HG02571 (cell line): ENCODE measurements around the gene ANO6.
"Not testable (repeated sequence)": the region's sequence is repeated elsewhere in the genome, so short reads cannot be mapped to it uniquely, and the experiment has no call there.

Experiments used
- ATAC-seq: cut with Tn5 transposase; IDR thresholded peaks from one replicate; pipeline ENCODE4 v1.9.1; 2021; ENCODE audit warnings: mild to moderate bottlenecking, moderate library complexity; ENCODE audit not compliant: unreplicated experiment

ANO6 gene, protein sequence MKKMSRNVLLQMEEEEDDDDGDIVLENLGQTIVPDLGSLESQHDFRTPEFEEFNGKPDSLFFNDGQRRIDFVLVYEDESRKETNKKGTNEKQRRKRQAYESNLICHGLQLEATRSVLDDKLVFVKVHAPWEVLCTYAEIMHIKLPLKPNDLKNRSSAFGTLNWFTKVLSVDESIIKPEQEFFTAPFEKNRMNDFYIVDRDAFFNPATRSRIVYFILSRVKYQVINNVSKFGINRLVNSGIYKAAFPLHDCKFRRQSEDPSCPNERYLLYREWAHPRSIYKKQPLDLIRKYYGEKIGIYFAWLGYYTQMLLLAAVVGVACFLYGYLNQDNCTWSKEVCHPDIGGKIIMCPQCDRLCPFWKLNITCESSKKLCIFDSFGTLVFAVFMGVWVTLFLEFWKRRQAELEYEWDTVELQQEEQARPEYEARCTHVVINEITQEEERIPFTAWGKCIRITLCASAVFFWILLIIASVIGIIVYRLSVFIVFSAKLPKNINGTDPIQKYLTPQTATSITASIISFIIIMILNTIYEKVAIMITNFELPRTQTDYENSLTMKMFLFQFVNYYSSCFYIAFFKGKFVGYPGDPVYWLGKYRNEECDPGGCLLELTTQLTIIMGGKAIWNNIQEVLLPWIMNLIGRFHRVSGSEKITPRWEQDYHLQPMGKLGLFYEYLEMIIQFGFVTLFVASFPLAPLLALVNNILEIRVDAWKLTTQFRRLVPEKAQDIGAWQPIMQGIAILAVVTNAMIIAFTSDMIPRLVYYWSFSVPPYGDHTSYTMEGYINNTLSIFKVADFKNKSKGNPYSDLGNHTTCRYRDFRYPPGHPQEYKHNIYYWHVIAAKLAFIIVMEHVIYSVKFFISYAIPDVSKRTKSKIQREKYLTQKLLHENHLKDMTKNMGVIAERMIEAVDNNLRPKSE

GRCh38 chr12:45215419-45216229, at the start of gene ANO6:
TSS of gene ANO6 (plus strand) at chr12:45216095. CDS start at chr12:45216322, 227 bp downstream.
- ATAC-seq: peak; percentile 78

GRCh38 chr12:45168976-45169375, 46.9 kb upstream of the ANO6 start:
- no peak for ATAC-seq

DNA sequence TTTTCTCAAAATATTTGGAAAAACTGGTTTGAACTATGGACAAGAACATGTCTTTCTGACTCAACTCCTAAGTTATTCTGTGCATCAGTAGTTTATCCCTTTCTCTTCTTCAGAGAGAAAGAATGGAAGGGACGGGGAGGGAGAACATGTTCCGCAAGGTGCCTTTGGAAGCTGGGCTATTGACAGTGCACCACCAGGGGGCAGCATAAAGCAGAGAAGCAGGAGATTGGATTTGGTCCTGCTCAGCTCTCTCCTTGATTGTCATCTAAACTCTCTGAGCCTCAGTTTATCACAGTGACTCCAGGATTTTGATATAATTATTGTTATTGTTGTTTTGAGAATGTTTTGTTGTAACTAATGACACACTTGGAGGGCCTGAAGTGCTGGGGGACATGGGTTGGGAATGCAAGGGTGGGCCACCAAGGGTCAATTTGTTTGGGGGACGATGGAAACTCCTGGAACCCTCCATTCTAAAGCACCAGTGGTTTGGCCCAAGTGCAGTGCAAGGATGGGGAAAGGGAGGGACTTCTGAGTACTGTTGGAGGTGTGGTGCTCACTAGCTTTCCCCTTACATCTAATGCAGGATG, 45.3 kb upstream of the ANO6 start:
- no peak for ATAC-seq

DNA sequence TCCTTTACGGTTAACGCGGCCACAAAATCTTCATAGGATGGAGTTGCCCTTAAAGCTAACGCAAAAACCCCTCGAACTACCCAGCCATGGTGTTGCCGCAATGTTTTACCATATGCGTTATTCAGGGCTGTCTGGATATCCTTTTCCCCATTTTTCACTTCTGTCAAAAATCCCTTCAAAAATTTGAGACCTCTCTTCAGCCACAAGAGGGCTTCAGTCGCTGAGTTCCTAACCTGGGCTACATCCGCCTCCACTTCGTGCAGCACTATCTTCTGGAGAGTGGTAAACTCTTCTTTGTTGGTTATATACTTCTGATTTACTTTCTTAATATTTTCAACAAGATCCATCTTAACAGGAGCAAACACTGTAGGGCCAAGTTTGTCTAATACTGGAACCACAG, 42.6 kb upstream of the ANO6 start:
- ATAC-seq: not testable (repeated sequence)

DNA sequence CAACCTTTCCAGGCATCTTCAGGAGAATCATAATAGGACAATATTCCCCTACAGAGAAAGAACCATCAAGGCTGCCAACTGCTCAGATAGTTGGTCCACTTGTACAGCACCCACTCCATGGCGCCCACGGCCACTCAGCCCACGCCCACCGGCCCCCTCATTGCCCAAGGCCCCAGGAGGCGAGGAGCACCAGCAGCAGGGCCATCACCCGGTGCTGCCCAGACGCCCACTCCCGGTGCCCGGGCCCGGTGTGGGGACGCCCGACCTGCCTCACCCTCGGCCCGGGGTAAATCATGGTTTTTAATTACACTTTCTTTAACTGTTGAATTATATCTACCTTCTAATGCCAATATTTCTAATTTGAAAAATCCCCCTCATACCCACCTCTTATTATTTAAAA, 41.3 kb upstream of the ANO6 start:
- no peak for ATAC-seq

DNA sequence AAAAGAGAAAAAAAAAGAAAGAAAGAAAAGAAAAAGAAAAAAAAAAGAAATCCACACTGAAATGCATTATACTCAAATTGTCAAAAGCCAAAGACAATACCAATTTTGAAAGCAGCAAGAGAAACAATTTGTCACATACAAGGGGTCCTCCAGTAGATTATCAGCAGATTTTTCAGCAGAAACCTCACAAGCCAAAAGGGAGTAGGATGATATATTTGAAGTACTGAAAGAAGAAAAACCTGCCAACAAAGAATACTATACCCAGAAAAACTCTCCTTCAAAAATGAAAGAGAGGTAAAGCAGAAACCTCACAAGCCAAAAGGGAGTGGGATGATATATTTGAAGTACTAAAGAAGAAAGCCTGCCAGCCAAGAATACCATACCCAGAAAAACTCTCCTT, 37.1 kb upstream of the ANO6 start:
- ATAC-seq: no peak

DNA sequence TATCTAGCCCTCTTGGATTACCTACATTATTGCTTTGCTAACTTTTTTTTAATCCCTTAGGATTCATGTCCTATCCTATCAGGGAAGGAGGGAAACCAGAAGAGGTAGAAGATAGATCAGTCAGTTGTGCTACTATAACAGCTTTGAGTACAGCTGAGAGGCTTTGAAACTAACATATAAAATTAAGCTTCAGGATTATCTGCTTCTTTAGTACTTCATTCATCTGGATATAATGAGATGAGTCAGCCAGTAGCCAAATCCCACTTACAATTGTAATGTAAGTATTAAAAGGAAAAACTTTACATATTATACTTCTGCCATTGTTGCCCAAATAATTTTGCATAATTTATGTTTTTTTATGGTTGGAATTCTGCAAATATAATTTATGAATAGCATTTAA, 33.4 kb upstream of the ANO6 start:
- no peak for ATAC-seq

- no peak for ATAC-seq
Measured at GRCh38 chr12:45183246-45183645, 32.6 kb upstream of the ANO6 start.

GRCh38 chr12:45184147-45184963, 31.5 kb upstream of the ANO6 start:
- no peak for ATAC-seq

DNA sequence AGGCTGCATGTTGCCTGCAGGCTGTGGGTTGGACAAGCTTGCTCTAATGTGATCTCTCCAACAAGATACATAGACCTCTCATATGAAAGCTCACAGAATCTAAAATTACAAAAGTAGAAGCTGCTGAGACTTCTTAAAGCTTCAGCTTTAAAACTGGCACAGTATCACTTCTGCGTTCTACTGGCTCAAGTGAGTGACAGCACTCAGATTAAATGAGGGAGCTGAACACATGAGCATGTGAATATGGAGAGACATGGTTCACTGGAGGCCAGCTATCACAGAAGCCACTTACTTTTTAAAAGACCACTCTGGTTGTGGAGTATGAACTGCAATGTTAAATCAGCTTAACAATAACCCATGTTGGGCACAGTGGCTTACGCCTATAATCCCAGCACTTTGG, 29.1 kb upstream of the ANO6 start:
- no peak for ATAC-seq

GRCh38 chr12:45189766-45190403, 26.0 kb upstream of the ANO6 start:
- ATAC-seq: no peak

GRCh38 chr12:45191239-45191638, 24.7 kb upstream of the ANO6 start:
- no peak for ATAC-seq

DNA sequence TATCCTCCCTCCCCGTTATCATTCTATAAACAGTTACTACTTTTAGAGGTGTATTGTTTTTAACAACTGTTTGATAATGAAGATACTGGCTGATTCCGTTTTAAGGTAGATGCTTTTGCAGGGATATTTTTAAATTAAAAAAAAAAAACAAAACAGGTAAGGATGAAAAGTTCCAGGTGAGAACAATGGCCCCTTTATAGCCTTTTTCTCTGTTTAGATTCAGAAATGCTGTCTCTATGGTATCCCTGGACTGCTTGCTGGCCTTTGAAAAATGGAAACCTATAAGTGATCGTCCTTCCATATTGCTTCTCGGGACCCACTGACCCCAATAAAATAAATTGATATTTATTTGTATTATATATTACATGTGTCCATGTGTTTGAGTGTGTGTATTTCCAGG, 23.2 kb upstream of the ANO6 start:
- ATAC-seq: no peak

GRCh38 chr12:45200491-45201043, 15.3 kb upstream of the ANO6 start:
- no peak for ATAC-seq

DNA sequence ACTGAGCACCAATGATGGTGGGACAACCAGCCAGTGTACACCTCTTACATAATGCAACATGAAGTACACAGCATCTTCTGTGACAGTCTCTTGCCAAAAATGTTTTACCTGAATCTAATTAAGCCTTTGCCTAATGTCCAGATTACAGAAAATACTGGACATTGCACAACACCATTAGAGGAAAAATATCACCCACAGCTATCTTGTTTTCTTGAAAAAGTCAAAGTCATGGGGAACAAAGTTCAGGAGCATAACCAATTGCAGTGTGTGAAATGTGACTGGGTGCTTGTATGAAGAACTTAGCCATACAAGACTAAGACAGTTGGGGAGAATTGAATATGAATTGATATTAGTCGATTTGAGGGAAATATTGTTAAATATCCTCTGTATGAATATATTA, 12.1 kb upstream of the ANO6 start:
- ATAC-seq: no peak

- no peak for ATAC-seq
Measured at GRCh38 chr12:45204757-45205156, 11.1 kb upstream of the ANO6 start.

GRCh38 chr12:45205165-45205825, 10.6 kb upstream of the ANO6 start:
- no peak for ATAC-seq

- no peak for ATAC-seq
Measured at GRCh38 chr12:45208604-45209487, 7.0 kb upstream of the ANO6 start.
